Measurements from ENCODE around the gene CGN. TPM values are rescaled to one million over a fixed set of nuclear protein-coding genes. Genes with fewer than 3 reads are reported as not detected.
A peak's percentile ranks its signal among the peaks of the same experiment; 100 is the strongest.

CGN gene
- total RNA-seq, 1 donor from 2014 or later = 128 TPM

DNA sequence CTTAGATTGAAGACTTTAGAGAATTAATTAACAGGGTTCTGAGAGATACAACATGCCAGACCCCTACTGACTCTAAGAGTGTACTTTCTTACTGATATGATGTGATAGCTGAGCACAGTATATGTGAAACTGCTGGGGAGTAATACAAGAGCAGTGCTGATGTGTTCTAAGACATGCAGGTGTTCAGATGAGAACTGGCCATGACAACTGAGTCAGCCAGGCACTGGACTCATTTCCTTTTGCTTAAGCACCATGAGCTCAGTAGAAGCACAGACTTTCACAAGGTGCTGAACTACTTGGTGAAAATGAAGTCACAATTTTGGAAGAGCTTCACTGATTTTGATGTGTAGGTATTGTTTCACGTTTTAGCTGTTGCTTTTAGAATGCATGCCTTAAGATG is 36.0 kb upstream of the CGN start:
- Mint-ChIP-seq H3K27ac (peak overlapping the region; percentile 51), H3K9me3 (ENCODE audit: low read depth) (no peaks in the 10 kb centered on the region), H3K4me1 (ENCODE audit: low read depth) (peaks cover 7% of the 10 kb centered on the region), H3K4me3 (ENCODE audit: low read depth) (no peak overlapping the region), H3K27me3 (no peaks in the 10 kb centered on the region), H3K36me3 (ENCODE audit: insufficient read depth) (no peaks in the 10 kb centered on the region)
- DNase-seq (ENCODE audit: low spot score, unreplicated experiment) = no peak
- TF ChIP-seq, protein P1, sequence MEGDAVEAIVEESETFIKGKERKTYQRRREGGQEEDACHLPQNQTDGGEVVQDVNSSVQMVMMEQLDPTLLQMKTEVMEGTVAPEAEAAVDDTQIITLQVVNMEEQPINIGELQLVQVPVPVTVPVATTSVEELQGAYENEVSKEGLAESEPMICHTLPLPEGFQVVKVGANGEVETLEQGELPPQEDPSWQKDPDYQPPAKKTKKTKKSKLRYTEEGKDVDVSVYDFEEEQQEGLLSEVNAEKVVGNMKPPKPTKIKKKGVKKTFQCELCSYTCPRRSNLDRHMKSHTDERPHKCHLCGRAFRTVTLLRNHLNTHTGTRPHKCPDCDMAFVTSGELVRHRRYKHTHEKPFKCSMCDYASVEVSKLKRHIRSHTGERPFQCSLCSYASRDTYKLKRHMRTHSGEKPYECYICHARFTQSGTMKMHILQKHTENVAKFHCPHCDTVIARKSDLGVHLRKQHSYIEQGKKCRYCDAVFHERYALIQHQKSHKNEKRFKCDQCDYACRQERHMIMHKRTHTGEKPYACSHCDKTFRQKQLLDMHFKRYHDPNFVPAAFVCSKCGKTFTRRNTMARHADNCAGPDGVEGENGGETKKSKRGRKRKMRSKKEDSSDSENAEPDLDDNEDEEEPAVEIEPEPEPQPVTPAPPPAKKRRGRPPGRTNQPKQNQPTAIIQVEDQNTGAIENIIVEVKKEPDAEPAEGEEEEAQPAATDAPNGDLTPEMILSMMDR (IDR thresholded peaks at IDR 0.05; ENCODE audit: unreplicated experiment) = no peak

DNA sequence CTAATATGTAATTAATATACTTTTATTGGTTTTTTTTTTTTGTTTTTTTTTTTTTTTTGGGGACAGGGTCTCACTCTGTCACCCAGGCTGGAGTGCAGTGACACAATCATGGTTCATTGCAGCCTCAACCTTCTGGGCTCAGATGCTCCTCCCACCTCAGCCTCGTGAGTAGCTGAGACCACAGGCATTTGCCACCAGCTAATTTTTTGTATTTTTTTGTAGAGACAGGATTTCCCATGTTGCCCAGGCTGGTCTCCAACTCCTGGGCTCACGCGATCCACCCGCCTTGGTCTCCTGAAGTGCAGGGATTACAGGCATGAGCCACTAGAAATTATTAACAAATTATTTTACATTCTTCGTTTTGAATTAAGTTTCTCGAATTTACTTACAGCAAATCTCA is 35.1 kb upstream of the CGN start:
- no peaks in the 10 kb centered on the region for H3K9me3 Mint-ChIP-seq (ENCODE audit: low read depth)
- no peaks in the 10 kb centered on the region for H3K27me3 Mint-ChIP-seq
- peaks cover 2% of the 10 kb centered on the region for H3K36me3 Mint-ChIP-seq (ENCODE audit: insufficient read depth)
- H3K27ac Mint-ChIP-seq = no peak overlapping the region
- DNase-seq (ENCODE audit: low spot score, unreplicated experiment) = no peak
- H3K4me3 Mint-ChIP-seq (ENCODE audit: low read depth) = no peak overlapping the region
- TF ChIP-seq, protein P1 (IDR thresholded peaks at IDR 0.05; ENCODE audit: unreplicated experiment) = no peak
- peaks cover 7% of the 10 kb centered on the region for H3K4me1 Mint-ChIP-seq (ENCODE audit: low read depth)

DNA sequence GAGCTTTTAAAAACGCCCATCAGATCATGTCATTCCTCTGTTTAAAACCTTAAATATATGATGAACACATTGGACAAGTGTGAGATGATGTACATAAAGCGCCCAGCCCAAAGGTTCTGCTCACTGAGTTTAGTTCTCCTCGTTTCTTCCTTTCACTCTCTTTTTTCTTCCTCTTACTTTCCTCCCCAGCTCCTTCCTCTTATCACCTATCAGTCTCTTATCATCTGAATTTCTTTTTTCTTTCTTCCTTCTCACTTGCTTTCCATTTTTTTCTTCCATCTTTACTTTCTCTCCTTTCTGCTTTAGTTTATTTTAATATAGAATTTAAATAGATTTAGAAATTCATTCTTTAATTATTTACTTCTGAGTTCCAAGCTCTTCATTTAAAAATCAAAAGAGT is 34.1 kb upstream of the CGN start:
- no peaks in the 10 kb centered on the region for H3K27me3 Mint-ChIP-seq
- peaks cover 3% of the 10 kb centered on the region for H3K36me3 Mint-ChIP-seq (ENCODE audit: insufficient read depth)
- H3K27ac Mint-ChIP-seq = peak overlapping the region; percentile 9
- H3K9me3 Mint-ChIP-seq (ENCODE audit: low read depth) = peaks cover 5% of the 10 kb centered on the region
- no peak overlapping the region for H3K4me3 Mint-ChIP-seq (ENCODE audit: low read depth)
- no peak for DNase-seq (ENCODE audit: low spot score, unreplicated experiment)
- TF ChIP-seq, protein P1 (IDR thresholded peaks at IDR 0.05; ENCODE audit: unreplicated experiment) = no peak
- H3K4me1 Mint-ChIP-seq (ENCODE audit: low read depth) = peaks cover 7% of the 10 kb centered on the region

DNA sequence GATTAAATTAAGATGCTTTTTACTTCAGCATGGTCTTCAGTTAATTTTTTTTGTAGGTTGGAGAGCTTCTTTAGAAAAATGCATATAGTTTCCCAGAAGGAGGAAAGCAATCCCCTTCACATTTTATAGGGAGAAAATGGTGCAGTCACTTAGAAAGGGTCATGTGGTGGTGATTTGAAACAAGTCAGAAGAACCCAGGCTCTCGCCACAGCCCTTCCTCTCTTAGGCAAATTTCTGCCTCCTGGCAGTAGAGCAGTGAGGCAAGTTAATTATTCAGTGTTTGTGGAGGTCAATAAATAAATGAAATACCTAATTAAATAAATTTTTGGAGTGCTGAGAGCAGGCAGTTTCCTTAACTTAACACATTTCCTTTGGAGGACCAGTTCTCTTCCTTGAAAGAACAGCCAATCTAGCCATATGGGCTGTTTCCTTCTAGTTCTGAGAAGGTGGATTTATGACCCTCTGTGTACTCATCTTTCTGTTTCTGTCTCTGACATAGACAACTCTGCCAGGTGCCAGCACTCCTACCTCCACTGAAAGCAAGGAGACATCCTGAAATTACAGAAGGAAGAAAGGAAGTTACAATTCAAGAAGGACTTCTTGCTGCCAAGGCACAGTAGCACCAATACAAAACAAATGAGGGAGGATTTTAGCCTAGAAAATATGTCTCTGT is 32.9 kb upstream of the CGN start:
- H3K4me1 Mint-ChIP-seq (ENCODE audit: low read depth) = peaks cover 2% of the 10 kb centered on the region
- H3K36me3 Mint-ChIP-seq (ENCODE audit: insufficient read depth) = peaks cover 3% of the 10 kb centered on the region
- no peak overlapping the region for H3K27ac Mint-ChIP-seq
- no peak overlapping the region for H3K4me3 Mint-ChIP-seq (ENCODE audit: low read depth)
- no peaks in the 10 kb centered on the region for H3K27me3 Mint-ChIP-seq
- peaks cover 5% of the 10 kb centered on the region for H3K9me3 Mint-ChIP-seq (ENCODE audit: low read depth)
- DNase-seq (ENCODE audit: low spot score, unreplicated experiment) = no peak
- TF ChIP-seq, protein P1 (IDR thresholded peaks at IDR 0.05; ENCODE audit: unreplicated experiment) = no peak

DNA sequence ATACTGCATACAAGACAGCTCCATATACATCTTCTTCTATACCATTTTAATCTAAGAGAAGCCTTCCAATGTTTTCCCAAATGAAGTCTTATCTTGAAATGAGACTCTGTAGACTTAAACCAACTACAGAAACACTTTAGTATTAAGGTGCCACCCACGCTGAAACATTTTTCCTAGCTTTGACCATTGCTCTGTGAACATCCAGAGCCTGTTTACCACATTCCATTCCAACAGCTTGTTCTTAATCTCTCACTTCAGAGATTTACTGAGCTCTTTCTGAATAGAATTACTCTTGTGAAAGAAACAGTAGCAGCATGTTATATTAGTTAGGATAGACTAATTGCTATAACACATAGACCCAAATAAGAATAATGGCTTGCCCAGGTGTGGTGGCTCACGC is 32.3 kb upstream of the CGN start:
- Mint-ChIP-seq H3K4me3 (ENCODE audit: low read depth) (no peak overlapping the region), H3K27ac (no peak overlapping the region), H3K27me3 (no peaks in the 10 kb centered on the region), H3K4me1 (ENCODE audit: low read depth) (peaks cover 2% of the 10 kb centered on the region), H3K36me3 (ENCODE audit: insufficient read depth) (peaks cover 3% of the 10 kb centered on the region), H3K9me3 (ENCODE audit: low read depth) (peaks cover 5% of the 10 kb centered on the region)
- TF ChIP-seq, protein P1 (IDR thresholded peaks at IDR 0.05; ENCODE audit: unreplicated experiment) = no peak
- no peak for DNase-seq (ENCODE audit: low spot score, unreplicated experiment)
